SK-N-SH (cell line): Measurements from ENCODE around the gene DTX3. TPM values are rescaled to one million over a fixed set of nuclear protein-coding genes. Genes with fewer than 3 reads are reported as not detected.

Experiments
- CTCF ChIA-PET: fragments of 300-600, 350-600 bp; formaldehyde crosslinking; extraction: SDS; loops from one replicate; lab custom pipeline; 2021; lab: Yijun Ruan, JAX
- POLR2A ChIA-PET: fragments of 350-600 bp; sonication (Branson Sonifier 250); formaldehyde crosslinking; extraction: SDS; loops from one replicate; lab custom pipeline; 2020; ENCODE audit warnings: antibody characterized with exemption, inconsistent platforms; lab: Yijun Ruan, JAX
- DNase-seq: peaks from one replicate; pipeline ENCODE4 v3.0.0; 2012
- H2AFZ ChIP-seq: fragments of 200-600 bp; sonication (generic); 2 replicates; pipeline ENCODE4 v1.8.1; 2016; ENCODE audit warnings: antibody characterized with exemption, mild to moderate bottlenecking, low read depth
- H3F3A ChIP-seq: fragments of 200-600 bp; sonication (generic); replicated peaks from 2 replicates; pipeline ENCODE3; 2016; ENCODE audit warnings: antibody characterized with exemption, mild to moderate bottlenecking; ENCODE audit not compliant: insufficient read depth
- H3K27ac ChIP-seq, 2 experiments: fragments of 200-500 bp in 1 of 2; fragments of 200-600 bp in 1 of 2; sonication (Bioruptor generic) in 1 of 2; sonication (generic), shearing (Covaris generic) in 1 of 2; 2 replicates each; pipeline versions ENCODE4 v1.5.1 to v1.6.1; 2014 to 2016; ENCODE audit warnings: low read depth in 2 of 2, inconsistent platforms in 1 of 2, low read length in 1 of 2, mild to moderate bottlenecking in 1 of 2, mixed read lengths in 1 of 2
- H3K27me3 ChIP-seq: fragments of 200-600 bp; sonication (generic), shearing (Covaris generic); 2 replicates; pipeline ENCODE4 v1.6.1; 2016; ENCODE audit warnings: mixed run types; ENCODE audit not compliant: insufficient read depth
- H3K36me3 ChIP-seq, 2 experiments: fragments of 200-500 bp in 1 of 2; fragments of 200-600 bp in 1 of 2; sonication (Bioruptor generic) in 1 of 2; sonication (generic) in 1 of 2; replicated peaks in 1 of 2; 2 replicates each; pipeline versions ENCODE3 to v1.5.1; 2014 to 2016; ENCODE audit warnings: low read length in 1 of 2, mild to moderate bottlenecking in 1 of 2; ENCODE audit not compliant: insufficient read depth in 2 of 2, control insufficient read depth in 1 of 2
- H3K4me1 ChIP-seq, 2 experiments: fragments of 200-500 bp in 1 of 2; fragments of 200-600 bp in 1 of 2; sonication (Bioruptor generic) in 1 of 2; sonication (generic), shearing (Covaris generic) in 1 of 2; 2 replicates each; pipeline versions ENCODE4 v1.5.1 to v1.6.1; 2014 to 2016; ENCODE audit warnings: low read depth in 1 of 2, low read length in 1 of 2, mixed run types in 1 of 2; ENCODE audit not compliant: insufficient read depth in 2 of 2, control insufficient read depth in 1 of 2
- H3K4me2 ChIP-seq: fragments of 200-600 bp; sonication (generic), shearing (Covaris generic); 2 replicates; pipeline ENCODE4 v1.6.1; 2017; ENCODE audit warnings: mixed run types
- H3K4me3 ChIP-seq, 2 experiments: fragments of 200-500 bp in 1 of 2; fragments of 200-600 bp in 1 of 2; sonication (Bioruptor generic) in 1 of 2; sonication (generic), shearing (Covaris generic) in 1 of 2; 2 replicates each; pipeline versions ENCODE4 v1.5.1 to v1.8.1; 2014 to 2016; ENCODE audit warnings: low read depth in 2 of 2, inconsistent platforms in 1 of 2, low read length in 1 of 2, mild to moderate bottlenecking in 1 of 2, mixed read lengths in 1 of 2, moderate library complexity in 1 of 2
- H3K79me2 ChIP-seq: fragments of 200-600 bp; sonication (generic); 2 replicates; pipeline ENCODE4 v1.8.1; 2017; ENCODE audit warnings: mild to moderate bottlenecking; ENCODE audit not compliant: insufficient read depth
- H3K9ac ChIP-seq: fragments of 200-600 bp; sonication (generic); 2 replicates; pipeline ENCODE4 v1.6.1; 2017; ENCODE audit warnings: mixed run types
- H3K9me2 ChIP-seq: fragments of 200-600 bp; sonication (generic); 2 replicates; pipeline ENCODE4 v1.6.1; 2017; ENCODE audit warnings: mixed run types
- H3K9me3 ChIP-seq: fragments of 200-600 bp; sonication (generic); 2 replicates; pipeline ENCODE4 v1.6.1; 2017; ENCODE audit warnings: mixed run types, mild to moderate bottlenecking, moderate library complexity
- H4K20me1 ChIP-seq: fragments of 200-600 bp; sonication (generic); 2 replicates; pipeline ENCODE4 v1.6.1; 2017; ENCODE audit warnings: mild to moderate bottlenecking, mixed run types; ENCODE audit not compliant: insufficient read depth
- CHD2 ChIP-seq: fragments of 150-350 bp; IDR thresholded peaks from 2 replicates; pipeline ENCODE4 v1.6.1; 2018; ENCODE audit warnings: low read length; ENCODE audit not compliant: partially characterized antibody
- EP300 ChIP-seq, 2 experiments: IDR thresholded peaks; 2 replicates each; pipeline versions ENCODE4 v1.4.0 to v1.6.1; 2012; ENCODE audit warnings: borderline replicate concordance in 1 of 2, low read depth in 1 of 2, low read length in 1 of 2
- GATA2 ChIP-seq: sonication (generic); formaldehyde crosslinking; IDR thresholded peaks from 2 replicates; pipeline ENCODE4 v1.5.0; 2020; ENCODE audit warnings: mild to moderate bottlenecking, missing genetic modification reagents
- JUND ChIP-seq: IDR thresholded peaks from 2 replicates; pipeline ENCODE4 v1.4.0; 2012
- MAX ChIP-seq: IDR thresholded peaks from 2 replicates; pipeline ENCODE4 v1.4.0; 2012; ENCODE audit warnings: low read depth
- MEF2A ChIP-seq: IDR thresholded peaks from 2 replicates; pipeline ENCODE4 v1.4.0; 2012; ENCODE audit warnings: low read depth, borderline replicate concordance
- NFIC ChIP-seq: IDR thresholded peaks from 2 replicates; pipeline ENCODE4 v1.4.0; 2012; ENCODE audit warnings: borderline replicate concordance
- PBX3 ChIP-seq: IDR thresholded peaks from 2 replicates; pipeline ENCODE4; 2012
- RCOR1 ChIP-seq: fragments of 150-350 bp; IDR thresholded peaks from 2 replicates; pipeline ENCODE4 v1.6.1; 2017; ENCODE audit warnings: antibody characterized with exemption, low read length
- RXRA ChIP-seq: IDR thresholded peaks from 2 replicates; pipeline ENCODE4 v1.4.0; 2012; ENCODE audit warnings: low read depth, mild to moderate bottlenecking, borderline replicate concordance
- SIN3A ChIP-seq: IDR thresholded peaks from 2 replicates; pipeline ENCODE4 v1.6.1; 2012; ENCODE audit warnings: low read depth, mild to moderate bottlenecking, low read length, moderate library complexity, borderline replicate concordance
- TAF1 ChIP-seq: IDR thresholded peaks from 2 replicates; pipeline ENCODE4 v1.6.1; 2012; ENCODE audit warnings: low read depth, mild to moderate bottlenecking, low read length, moderate library complexity, borderline replicate concordance
- TCF12 ChIP-seq: IDR thresholded peaks from 2 replicates; pipeline ENCODE4 v1.4.0; 2012
- YY1 ChIP-seq: IDR thresholded peaks from 2 replicates; pipeline ENCODE4 v1.4.0; 2012; ENCODE audit warnings: low read depth, mild to moderate bottlenecking
- WGBS: methylation state at CpG from one replicate; pipeline ENCODE4 v1.1.6; 2017; ENCODE audit warnings: low lambda C conversion rate; 5-methylcytosine and 5-hydroxymethylcytosine counted together
- polyA plus RNA-seq, 3 experiments: library from polyadenylated mRNA; depleted of rRNA; stranded (reverse); fragments of >200 nt; gene quantifications; 2 replicates each; pipeline ENCODE4 v1.2.3, GENCODE V29; 2012
- TF ChIP-seq, protein P1 (sequence below): fragments of 200-600 bp; sonication (generic); IDR thresholded peaks from 2 replicates; pipeline ENCODE4 v1.6.1; 2017; ENCODE audit warnings: antibody characterized with exemption, mild to moderate bottlenecking, moderate library complexity
- TF ChIP-seq, protein P2 (sequence below): fragments of 150-350 bp; IDR thresholded peaks from 2 replicates; pipeline ENCODE4 v1.6.1; 2017; ENCODE audit warnings: antibody characterized with exemption, low read length, low read depth, borderline replicate concordance
- TF ChIP-seq, protein P3 (sequence below): fragments of 150-350 bp; IDR thresholded peaks from 2 replicates; pipeline ENCODE4 v1.6.1; 2016; ENCODE audit warnings: mild to moderate bottlenecking, low read depth, low read length
- TF ChIP-seq, protein P4 (sequence below): IDR thresholded peaks from 2 replicates; pipeline ENCODE4 v1.6.1; 2012; ENCODE audit warnings: mild to moderate bottlenecking, low read depth, low read length, moderate library complexity

The DTX3 gene
- polyA plus RNA-seq, 1 of the 3 experiments (the other 2 are of a cell fraction): 61.2 TPM

DNA sequence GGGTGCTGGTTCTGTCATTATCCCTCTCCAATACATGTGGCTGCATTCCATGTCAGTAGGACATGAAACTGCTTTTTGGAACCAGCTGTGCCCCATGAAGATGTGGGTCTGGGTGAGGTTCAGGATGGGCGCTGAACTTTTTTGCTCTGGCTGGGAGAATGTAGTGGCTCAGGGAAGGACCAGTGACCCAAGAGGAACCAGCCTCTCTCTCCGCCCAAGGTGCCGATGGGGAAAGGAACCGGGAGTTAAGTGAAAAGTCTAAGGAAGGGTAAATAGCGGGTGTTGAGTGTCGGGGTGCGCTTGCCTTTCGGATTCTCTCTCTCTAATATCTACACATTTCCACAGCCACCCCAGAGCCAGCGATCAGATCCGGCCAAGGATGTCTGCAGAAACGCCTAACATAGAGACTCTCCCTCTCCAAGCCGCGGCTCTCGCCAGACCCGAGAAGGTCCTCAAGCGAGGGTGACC, 14.4 kb downstream of the DTX3 start (continued):
- TF ChIP-seq, protein P1, sequence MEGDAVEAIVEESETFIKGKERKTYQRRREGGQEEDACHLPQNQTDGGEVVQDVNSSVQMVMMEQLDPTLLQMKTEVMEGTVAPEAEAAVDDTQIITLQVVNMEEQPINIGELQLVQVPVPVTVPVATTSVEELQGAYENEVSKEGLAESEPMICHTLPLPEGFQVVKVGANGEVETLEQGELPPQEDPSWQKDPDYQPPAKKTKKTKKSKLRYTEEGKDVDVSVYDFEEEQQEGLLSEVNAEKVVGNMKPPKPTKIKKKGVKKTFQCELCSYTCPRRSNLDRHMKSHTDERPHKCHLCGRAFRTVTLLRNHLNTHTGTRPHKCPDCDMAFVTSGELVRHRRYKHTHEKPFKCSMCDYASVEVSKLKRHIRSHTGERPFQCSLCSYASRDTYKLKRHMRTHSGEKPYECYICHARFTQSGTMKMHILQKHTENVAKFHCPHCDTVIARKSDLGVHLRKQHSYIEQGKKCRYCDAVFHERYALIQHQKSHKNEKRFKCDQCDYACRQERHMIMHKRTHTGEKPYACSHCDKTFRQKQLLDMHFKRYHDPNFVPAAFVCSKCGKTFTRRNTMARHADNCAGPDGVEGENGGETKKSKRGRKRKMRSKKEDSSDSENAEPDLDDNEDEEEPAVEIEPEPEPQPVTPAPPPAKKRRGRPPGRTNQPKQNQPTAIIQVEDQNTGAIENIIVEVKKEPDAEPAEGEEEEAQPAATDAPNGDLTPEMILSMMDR: no peak
- no peak for TF ChIP-seq MEF2A
- TF ChIP-seq GATA2: no peak
- no peak for TF ChIP-seq YY1
- TF ChIP-seq TAF1: no peak
- TF ChIP-seq, protein P2, sequence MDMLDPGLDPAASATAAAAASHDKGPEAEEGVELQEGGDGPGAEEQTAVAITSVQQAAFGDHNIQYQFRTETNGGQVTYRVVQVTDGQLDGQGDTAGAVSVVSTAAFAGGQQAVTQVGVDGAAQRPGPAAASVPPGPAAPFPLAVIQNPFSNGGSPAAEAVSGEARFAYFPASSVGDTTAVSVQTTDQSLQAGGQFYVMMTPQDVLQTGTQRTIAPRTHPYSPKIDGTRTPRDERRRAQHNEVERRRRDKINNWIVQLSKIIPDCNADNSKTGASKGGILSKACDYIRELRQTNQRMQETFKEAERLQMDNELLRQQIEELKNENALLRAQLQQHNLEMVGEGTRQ: no peak
- TF ChIP-seq, protein P3, sequence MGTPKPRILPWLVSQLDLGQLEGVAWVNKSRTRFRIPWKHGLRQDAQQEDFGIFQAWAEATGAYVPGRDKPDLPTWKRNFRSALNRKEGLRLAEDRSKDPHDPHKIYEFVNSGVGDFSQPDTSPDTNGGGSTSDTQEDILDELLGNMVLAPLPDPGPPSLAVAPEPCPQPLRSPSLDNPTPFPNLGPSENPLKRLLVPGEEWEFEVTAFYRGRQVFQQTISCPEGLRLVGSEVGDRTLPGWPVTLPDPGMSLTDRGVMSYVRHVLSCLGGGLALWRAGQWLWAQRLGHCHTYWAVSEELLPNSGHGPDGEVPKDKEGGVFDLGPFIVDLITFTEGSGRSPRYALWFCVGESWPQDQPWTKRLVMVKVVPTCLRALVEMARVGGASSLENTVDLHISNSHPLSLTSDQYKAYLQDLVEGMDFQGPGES: no peak
- TF ChIP-seq RXRA: no peak

- Histone ChIP-seq H4K20me1 (no peaks in the 10 kb centered on the region), H3K4me3 (no peak overlapping the region), H3K9ac (no peak overlapping the region), H3K9me2 (no peaks in the 10 kb centered on the region), H3F3A (peaks cover 4% of the 10 kb centered on the region), H3K36me3 (peaks cover 0 to 22% of the 10 kb centered on the region in 2 experiments), H3K4me2 (no peak overlapping the region), H3K27me3 (no peaks in the 10 kb centered on the region), H3K4me1 (peaks cover 0 to 7% of the 10 kb centered on the region in 2 experiments; a peak in 1 of 4 replicates), H3K27ac (no peak overlapping the region), H3K9me3 (no peaks in the 10 kb centered on the region), H2AFZ (no peak overlapping the region), H3K79me2 (no peaks in the 10 kb centered on the region)
- ChIA-PET CTCF (interaction anchor here (1.1 to 11.0 kb wide), 11 partner anchors 9 to 381 kb away, joined by 3 to 298 read pairs (median 5); partner anchors contain the start of genes ARHGEF25, B4GALNT1, DTX3 and PIP4K2C), POLR2A (interaction anchor here (0.8 to 1.9 kb wide), 5 partner anchors 11 to 36 kb away, joined by 3 to 6 read pairs (median 3); partner anchors contain the start of gene PIP4K2C)
- 94% methylated on average over 17 of the region's 46 CpGs for WGBS
- no peak for DNase-seq
- TF ChIP-seq TCF12: no peak
- TF ChIP-seq EP300 (IDR thresholded peaks at IDR 0.05; ENCODE audit: borderline replicate concordance in 1 of 2, low read depth in 1 of 2, low read length in 1 of 2): no peak
- TF ChIP-seq SIN3A: no peak
- no peak for TF ChIP-seq RXRA
- TF ChIP-seq, protein P4, sequence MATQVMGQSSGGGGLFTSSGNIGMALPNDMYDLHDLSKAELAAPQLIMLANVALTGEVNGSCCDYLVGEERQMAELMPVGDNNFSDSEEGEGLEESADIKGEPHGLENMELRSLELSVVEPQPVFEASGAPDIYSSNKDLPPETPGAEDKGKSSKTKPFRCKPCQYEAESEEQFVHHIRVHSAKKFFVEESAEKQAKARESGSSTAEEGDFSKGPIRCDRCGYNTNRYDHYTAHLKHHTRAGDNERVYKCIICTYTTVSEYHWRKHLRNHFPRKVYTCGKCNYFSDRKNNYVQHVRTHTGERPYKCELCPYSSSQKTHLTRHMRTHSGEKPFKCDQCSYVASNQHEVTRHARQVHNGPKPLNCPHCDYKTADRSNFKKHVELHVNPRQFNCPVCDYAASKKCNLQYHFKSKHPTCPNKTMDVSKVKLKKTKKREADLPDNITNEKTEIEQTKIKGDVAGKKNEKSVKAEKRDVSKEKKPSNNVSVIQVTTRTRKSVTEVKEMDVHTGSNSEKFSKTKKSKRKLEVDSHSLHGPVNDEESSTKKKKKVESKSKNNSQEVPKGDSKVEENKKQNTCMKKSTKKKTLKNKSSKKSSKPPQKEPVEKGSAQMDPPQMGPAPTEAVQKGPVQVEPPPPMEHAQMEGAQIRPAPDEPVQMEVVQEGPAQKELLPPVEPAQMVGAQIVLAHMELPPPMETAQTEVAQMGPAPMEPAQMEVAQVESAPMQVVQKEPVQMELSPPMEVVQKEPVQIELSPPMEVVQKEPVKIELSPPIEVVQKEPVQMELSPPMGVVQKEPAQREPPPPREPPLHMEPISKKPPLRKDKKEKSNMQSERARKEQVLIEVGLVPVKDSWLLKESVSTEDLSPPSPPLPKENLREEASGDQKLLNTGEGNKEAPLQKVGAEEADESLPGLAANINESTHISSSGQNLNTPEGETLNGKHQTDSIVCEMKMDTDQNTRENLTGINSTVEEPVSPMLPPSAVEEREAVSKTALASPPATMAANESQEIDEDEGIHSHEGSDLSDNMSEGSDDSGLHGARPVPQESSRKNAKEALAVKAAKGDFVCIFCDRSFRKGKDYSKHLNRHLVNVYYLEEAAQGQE: no peak
- no peak for TF ChIP-seq MEF2A
- TF ChIP-seq CHD2: no peak
- TF ChIP-seq RCOR1: no peak
- no peak for TF ChIP-seq MAX
- TF ChIP-seq, protein P2: no peak
- no peak for TF ChIP-seq NFIC
- no peak for TF ChIP-seq TAF1
- TF ChIP-seq JUND: no peak
- no peak for TF ChIP-seq PBX3
Observed at GRCh38 chr12:57619434-57620244, 15.0 kb downstream of the DTX3 start.
